Caki2 (cell line): ENCODE measurements around the gene IL10RA. TPM values are rescaled to one million over a fixed set of nuclear protein-coding genes. Genes with fewer than 3 reads are reported as not detected.

Experiments
- DNase-seq: peaks from one replicate; pipeline ENCODE4 v3.0.0-alpha.2; 2015; ENCODE audit warnings: low read depth
- in situ Hi-C: cut with HindIII; loops from 2 replicates; pipeline ENCODE4 v1.10.0; 2016; ENCODE audit warnings: low sequenced_read_pairs, low pct_unique_long_range_greater_than_20kb, mixed read lengths
- total RNA-seq: library from RNA; depleted of rRNA; stranded (reverse); fragments of >200 nt; shearing (Covaris generic); gene quantifications from 2 replicates; pipeline ENCODE4 v1.2.3, GENCODE V29; 2014; ENCODE audit warnings: low replicate concordance

IL10RA gene
- total RNA-seq, 1 experiment from 2014 or later, result not detected

- in situ Hi-C loops, result no loop called here
- no peak for DNase-seq
Observed at GRCh38 chr11:118017111-118017510, 30.9 kb downstream of the IL10RA start.

GRCh38 chr11:118017631-118018315, 31.6 kb downstream of the IL10RA start:
- in situ Hi-C loops, result no loop called here
- no peak for DNase-seq

GRCh38 chr11:118018401-118018800, 32.2 kb downstream of the IL10RA start:
- no peak for DNase-seq
- in situ Hi-C loops, result no loop called here

- in situ Hi-C loops, result no loop called here
- DNase-seq, result no peak
Observed at GRCh38 chr11:118021146-118021545, 35.0 kb downstream of the IL10RA start.

DNA sequence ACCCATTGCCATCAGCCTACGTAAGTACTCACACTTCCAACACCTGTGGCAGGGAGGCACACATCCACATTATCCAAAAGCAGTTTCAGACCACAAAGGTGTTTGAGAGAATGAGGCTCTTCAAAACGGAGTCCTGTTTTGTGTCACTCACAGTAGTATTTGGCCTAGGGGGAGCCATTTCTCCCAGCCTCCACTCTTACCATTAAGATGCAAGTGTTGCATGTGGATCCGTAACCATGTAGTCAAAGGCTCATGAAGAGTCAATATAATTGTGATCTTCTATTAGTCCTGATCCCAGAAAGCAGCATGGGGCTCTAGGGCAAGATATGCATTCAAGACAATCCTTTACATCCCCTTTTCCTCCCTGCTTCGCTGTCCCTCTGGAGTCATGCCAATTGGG, 41.5 kb downstream of the IL10RA start:
- in situ Hi-C loops, result no loop called here

DNA sequence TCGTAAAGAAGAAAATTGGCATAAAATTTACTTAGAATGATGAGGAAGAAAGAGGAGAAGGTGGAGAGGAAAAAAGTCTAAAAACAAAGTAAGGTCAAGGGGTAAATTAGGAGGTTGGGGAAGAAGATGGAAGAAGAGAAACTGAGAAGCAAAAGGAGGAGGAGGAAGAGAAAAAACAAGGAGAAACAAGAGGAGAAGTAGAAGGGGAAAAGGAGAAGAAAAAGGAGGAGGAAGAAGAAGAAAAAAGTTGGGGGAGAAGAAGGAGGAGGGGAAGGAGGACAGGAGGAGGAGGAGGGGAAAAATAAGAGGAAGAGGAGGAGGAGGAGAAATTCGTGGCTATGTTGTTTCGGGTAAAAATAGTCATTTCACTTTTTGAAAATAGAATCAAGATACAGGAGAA, 42.4 kb downstream of the IL10RA start:
- no peak for DNase-seq
- in situ Hi-C loops, result no loop called here

More for the DNA sequence above, 41.5 kb downstream of the IL10RA start:
- no peak for DNase-seq

DNA sequence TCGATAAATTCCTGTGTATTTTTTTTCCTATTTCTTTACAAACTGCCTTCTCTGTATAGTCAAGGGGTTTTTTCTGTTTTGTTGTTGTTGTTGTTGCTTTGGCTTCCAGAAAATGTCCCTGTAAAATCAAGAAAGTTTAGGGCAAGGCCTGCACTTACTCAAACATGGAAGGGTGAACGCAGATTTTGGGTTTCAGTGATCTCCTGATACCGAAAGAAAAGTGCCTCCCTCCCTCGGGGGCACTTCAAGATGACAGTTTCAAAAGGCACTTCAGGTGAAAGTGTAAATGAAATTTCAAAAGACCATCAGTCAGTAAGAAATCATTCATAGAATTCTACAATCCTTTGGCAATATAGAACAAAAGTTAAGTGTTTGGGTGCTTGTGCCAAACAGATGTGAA, 47.2 kb downstream of the IL10RA start:
- in situ Hi-C loops, result no loop called here

GRCh38 chr11:118042141-118042540, 55.9 kb downstream of the IL10RA start:
- no peak for DNase-seq
- in situ Hi-C loops, result no loop called here

More for the DNA sequence above, 47.2 kb downstream of the IL10RA start:
- no peak for DNase-seq

- in situ Hi-C loops, result no loop called here
Observed at GRCh38 chr11:118042796-118043195, 56.6 kb downstream of the IL10RA start.

GRCh38 chr11:118045191-118045590, 59.0 kb downstream of the IL10RA start:
- in situ Hi-C loops, result no loop called here
- DNase-seq, result no peak

More at GRCh38 chr11:118042796-118043195, 56.6 kb downstream of the IL10RA start:
- no peak for DNase-seq

DNA sequence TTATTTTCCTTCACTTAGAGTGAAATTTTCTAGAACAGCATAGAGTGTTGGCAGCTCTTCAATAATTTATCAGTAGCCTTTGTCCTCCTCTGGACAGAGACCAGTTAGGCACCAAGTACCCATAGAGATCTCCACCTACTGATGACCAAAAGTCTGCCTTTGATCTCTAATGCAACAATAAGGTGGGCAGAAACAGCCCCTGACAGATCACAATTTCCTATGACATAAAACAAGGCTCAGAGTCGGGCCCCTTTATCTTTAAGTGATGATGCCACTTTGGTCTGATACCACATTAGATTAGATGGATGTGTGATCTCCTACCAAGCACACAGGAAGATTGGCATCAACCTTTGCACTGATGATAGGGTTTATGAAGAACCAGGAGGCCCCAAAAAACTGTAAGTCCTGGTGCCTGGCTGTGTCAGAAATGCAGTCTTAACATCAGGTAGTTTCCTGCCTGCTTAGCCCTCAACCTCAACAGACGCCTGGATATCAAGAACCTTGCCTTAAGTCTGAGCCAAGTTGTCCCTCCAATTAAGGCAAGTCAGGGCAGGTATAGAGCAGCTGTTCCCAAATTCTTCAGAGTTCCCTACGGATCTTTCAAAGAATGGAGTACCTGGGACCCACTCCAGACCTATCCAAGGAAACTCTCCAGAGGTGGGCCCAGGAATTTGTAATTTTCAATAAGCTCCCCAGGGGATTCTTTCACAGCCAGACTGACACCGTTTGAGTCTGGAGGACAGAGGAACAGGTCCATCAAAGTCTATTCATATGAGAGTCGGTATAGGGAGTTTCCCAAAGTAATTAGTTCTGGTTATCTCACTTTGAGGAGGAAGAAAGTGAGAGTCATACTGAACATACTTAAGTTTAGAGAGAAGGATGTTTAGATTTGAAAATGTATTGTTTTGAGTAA, 60.1 kb downstream of the IL10RA start:
- in situ Hi-C loops, result no loop called here
- DNase-seq, result no peak

DNA sequence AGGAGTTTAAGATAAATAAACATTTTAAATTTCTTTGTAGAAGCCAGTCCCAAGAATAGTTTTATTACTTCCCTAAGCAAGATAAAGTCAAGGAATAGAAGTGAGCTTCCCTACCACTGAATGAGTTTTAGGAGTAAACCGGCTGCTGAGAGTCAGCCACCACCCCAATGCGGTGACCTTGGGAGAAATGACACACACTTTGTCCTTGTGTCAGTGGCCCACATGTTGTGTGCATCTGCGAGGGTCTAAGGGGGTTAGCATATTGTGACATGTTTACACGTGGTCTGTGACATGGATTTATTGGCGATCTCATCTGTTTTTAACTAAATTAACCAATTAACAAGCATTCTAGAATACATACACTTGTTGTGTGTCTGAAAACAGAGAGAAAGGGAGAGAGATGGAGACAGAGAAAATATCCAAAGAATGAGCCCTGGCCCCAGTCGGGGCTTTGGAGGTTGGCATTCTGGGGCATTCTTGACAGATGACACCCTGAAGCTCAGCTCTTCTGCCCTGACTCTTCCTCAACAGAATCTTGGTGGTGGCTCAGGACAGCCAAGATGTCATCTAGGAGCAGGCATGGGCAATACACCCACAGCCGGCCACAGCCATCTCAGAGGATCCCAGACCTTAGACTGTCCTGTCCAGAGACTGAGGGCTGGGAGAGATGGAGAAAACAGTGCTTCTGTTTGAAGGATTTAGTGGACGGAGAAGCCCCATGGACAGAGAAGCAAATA, 60.9 kb downstream of the IL10RA start:
- no peak for DNase-seq
- in situ Hi-C loops, result no loop called here

- in situ Hi-C loops, result no loop called here
- no peak for DNase-seq
Observed at GRCh38 chr11:118047749-118048148, 61.6 kb downstream of the IL10RA start.

- no peak for DNase-seq
- in situ Hi-C loops, result no loop called here
Observed at GRCh38 chr11:118048472-118049370, 62.5 kb downstream of the IL10RA start.

GRCh38 chr11:118049771-118050170, 63.6 kb downstream of the IL10RA start:
- DNase-seq, result no peak
- in situ Hi-C loops, result no loop called here

- in situ Hi-C loops, result no loop called here
- no peak for DNase-seq
Observed at GRCh38 chr11:118050208-118050891, 64.2 kb downstream of the IL10RA start.
